GM18519 (cell line): Measurements from ENCODE around the gene CLIP2.
"Not testable (repeated sequence)": the region's sequence is repeated elsewhere in the genome, so short reads cannot be mapped to it uniquely, and the experiment has no call there.

ENCODE experiments used
- ATAC-seq: cut with Tn5 transposase; IDR thresholded peaks from one replicate; pipeline ENCODE4 v1.9.1; 2021; ENCODE audit warnings: mild to moderate bottlenecking, moderate library complexity; ENCODE audit not compliant: unreplicated experiment, low FRiP score

Gene CLIP2

GRCh38 chr7:74420006-74420405 lies 130.8 kb downstream of the CLIP2 start:
- ATAC-seq = no peak

- no peak for ATAC-seq
These were observed 135.2 kb downstream of the CLIP2 start for GRCh38 chr7:74424291-74424880.

GRCh38 chr7:74428023-74428422 lies 138.8 kb downstream of the CLIP2 start:
- no peak for ATAC-seq

GRCh38 chr7:74429153-74429747 lies 140.0 kb downstream of the CLIP2 start:
- no peak for ATAC-seq

GRCh38 chr7:74430409-74430808 lies 141.2 kb downstream of the CLIP2 start:
- not testable (repeated sequence) for ATAC-seq

DNA sequence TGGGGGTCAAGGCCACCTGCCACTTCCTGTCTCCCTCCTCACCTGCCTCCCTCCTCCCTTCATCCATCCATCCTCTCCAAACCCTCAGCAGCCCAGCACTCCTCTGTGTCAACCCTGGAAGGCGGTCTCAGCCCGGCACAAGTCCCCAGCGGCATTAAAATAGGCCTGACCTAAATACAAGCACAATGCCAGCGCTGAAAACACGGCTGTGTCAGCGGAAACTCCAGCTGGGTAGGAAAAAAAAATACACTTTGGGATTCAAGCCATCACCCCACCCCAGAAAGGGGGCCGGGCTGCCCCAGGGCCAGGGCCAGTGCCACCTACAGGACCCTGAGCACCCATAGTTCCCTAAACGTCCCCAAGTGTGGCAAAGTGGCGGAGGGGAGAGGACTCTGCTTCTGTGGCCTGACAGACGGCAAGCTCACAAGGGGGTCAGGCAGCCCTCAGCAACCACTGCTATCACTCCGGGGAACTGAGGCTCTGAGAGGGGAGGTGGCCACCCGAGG lies 141.8 kb downstream of the CLIP2 start:
- no peak for ATAC-seq

DNA sequence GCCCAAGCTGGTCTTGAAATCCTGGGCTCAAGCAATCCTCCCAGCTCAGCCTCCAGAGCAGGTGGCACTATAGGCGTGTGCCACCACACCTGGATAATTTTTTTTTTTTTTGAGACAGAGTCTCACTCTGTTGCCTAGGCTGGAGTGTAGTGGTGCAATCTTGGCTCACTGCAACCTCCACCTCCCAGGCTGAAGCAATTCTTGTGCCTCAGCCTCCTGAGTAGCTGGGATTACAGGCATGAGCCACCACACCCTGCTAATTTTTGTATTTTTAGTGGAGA lies 148.0 kb downstream of the CLIP2 start:
- not testable (repeated sequence) for ATAC-seq

DNA sequence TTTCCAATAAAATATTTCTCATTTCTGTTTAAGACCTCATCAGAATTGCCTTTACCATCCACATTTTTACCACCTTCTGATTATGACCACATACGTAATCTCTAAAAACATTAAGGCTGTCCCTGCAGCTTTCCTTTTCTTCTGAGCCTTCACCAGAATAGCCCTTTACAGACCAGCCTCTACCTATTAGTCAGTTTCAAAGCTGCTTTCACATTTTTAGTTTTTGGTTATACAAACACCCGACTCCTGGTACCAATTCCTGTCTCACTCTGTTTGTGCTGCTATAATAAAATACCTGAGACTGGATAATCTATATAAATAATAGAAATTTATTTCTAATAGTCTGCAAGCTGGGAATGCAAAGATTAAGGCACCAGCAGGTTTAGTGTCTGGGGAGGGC lies 149.1 kb downstream of the CLIP2 start:
- ATAC-seq = no peak

DNA sequence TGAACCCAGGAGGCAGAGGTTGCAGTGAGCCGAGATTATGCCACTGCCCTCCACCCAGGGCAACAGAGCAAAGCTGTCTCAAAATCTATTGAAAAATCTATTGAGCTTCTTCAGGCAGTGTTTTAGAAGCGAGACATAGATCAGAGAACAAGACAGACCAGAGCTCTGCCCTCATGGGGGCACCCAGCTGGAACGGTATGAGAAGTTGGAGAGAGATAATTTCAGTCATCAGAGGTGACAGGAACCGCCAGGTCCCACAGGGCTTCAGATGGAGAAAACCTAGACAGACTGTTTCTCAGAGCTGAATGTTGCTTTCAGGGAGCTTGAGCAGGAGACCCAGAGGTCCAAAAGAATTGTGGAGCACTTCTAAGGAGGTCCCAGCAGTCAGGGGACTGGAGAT lies 150.3 kb downstream of the CLIP2 start:
- ATAC-seq = no peak

- ATAC-seq = not testable (repeated sequence)
These were observed 150.9 kb downstream of the CLIP2 start for GRCh38 chr7:74440143-74440542.

DNA sequence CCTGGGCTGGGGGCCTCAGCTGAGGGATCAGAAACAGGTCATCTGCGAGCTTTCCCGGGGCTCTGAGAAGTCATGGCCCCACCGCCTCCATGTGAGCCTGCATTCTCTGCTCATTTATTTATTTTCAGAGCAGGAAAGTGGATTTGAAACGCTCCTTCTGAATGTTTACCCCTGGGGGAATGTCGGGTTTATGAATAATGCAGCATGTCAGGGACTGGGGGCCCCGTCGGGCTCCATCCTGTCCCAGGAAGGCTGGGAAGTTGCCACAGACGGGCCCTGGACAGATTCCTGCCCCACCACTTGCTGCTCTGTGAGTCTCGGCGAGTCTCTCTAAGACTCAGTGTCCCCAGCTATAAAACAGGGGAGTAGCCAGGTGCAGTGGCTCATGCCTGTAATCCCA lies 152.6 kb downstream of the CLIP2 start:
- ATAC-seq = no peak

DNA sequence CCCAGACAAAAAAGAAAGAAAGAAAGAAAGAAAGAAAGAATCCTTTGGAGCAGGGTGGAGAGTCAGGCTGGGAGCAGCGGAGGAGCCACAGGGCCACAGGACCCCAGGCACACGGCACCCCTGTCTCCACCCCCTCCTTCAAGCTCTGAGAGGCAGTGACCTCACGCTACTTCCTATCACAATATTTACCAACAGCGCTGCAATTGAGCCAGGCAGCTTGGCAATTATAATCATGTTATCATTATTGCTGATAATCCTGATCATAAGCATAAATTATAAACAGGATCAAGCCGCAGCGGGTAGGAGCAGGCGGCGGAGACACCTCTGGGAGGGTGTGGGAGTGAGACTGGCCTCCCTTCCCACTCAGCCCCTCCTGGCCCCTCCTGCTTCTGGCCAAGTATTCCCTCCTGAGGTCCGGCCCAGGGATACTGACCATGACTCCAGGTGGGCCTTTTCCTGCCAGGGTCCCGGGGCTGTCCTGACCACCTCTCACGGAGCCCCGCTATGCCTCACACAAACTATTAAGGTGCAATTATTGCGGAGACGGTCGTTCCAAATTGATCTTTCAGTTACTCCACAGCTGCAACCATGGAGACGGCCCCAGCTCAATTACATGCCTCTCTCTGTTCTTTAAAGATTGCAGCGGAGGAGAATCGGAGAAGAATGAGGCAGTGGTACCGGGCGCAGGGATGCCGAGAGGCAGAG lies 154.5 kb downstream of the CLIP2 start:
- no peak for ATAC-seq

- ATAC-seq = no peak
These were observed 159.9 kb downstream of the CLIP2 start for GRCh38 chr7:74449144-74449543.

DNA sequence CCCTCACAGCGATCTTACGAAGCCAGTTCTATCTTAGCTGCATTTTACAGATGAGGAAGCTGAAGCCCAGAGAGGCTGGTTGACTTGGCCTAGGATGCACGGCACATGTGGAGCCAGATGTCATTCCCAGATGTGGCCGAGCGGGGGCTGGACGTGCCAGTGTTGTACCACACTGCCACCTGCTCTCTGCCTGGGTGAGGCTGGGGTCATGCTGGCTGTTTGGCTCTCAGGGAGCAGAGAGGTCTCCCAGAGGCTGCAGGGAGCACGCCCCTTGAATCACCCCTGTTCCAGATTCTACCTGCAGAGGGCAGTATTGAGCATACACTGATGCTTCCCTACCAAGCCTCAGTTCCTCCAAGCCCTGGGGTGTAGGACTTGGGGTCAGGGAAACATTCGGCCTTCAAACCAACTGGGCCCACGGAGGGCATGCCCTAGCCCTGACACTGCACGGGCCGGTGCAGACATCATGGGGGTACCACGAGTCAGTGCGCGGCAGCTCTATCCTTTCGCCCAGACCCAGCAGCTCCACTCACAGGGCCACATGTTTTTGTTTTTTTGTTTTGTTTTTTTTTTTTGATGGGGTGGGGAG lies 160.7 kb downstream of the CLIP2 start:
- ATAC-seq = no peak

GRCh38 chr7:74452748-74453321 lies 163.6 kb downstream of the CLIP2 start:
- no peak for ATAC-seq

DNA sequence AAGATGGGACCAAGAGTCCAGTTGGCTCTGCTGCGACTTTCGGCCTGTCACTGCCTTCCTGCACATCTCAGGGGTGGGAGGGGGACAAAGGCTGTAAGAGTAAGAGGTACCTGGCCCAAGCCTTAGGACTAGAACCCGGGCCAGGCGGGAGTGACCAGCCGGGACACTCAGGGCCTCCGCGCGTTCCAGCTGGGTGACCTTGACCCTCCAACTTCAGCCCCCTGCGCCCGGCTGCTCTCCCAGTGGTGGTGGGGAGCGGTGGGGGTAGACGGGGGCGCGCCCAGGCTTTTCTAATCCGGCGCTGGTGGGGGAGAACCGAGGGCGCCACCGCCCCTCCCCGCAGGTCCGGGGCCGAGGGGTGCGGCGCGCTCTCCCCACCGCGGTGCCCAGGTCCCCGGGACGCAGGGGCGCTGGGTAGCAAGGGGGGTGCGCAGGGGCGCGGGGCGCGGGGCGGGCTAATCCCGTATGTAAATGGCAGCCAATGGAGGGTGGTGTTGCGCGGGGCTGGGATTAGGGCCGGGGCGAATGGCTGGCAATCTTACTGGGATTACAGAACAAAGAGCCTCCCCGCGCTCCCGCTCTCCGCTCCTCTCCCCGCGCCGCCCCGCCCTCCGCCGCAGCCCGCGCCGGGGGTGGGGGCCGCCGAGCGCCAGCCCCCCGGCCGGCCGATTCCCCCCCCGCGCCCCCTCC lies 164.3 kb downstream of the CLIP2 start, which contains the start of gene GTF2IRD1:
GTF2IRD1 (plus strand) TSS at position 585 of the 690 bp plus-strand sequence. CDS start 54,175 bp downstream, outside the sequence.
- no peak for ATAC-seq

DNA sequence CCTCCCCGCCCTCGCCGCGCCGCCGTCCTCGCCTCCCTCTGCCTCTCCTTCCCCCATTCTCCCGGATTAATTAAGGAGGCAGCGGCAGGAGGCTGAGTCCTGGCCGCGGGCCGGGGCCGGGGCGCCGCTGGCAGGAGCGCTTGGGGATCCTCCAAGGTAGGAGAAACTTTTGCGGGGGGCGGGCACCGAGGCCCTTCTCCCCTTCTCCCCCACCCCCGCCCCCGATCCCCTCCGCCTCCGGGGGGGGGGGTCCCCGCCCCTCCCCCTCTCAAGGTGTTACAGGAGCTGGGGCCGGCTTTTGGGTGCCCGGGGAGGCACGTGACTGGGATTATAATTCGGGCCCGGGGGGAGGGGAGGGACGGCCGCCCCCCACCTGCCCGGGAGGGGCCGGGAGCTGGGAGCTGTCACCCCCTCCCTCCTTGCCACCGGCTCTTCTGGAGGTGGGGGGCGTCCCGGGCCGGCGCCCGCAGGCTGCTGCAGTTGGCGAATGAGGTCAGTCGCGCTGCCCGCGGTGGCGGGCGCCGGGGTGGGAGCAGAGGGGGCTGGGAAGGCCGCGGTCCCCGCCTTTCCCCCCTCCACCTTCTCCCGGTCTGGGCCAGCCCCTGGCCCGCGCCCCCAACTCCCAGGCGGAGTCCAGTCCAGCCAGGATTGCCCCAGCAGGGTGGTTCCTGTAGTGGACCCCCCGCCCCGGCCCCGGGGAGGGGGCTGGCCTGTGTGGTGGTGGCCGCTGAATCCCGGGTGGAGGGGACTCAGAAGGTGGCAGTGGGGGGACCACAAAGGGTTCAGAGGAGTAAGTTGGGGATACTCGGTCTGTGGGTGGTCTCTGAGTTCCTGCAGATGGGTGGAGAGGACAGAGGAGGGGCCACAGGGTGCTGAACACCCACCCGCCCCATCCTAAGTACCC lies 165.1 kb downstream of the CLIP2 start:
- no peak for ATAC-seq

- ATAC-seq = no peak
These were observed 165.7 kb downstream of the CLIP2 start for GRCh38 chr7:74454925-74455288.

- no peak for ATAC-seq
These were observed 166.1 kb downstream of the CLIP2 start for GRCh38 chr7:74455291-74455804.
